ENCODE measurements around the gene GGTLC2.
"Not testable (repeated sequence)": the region's sequence is repeated elsewhere in the genome, so short reads cannot be mapped to it uniquely, and the experiment has no call there.

Gene GGTLC2

GRCh38 chr22:22636260-22636659 is 8.2 kb upstream of the GGTLC2 start:
- in situ Hi-C loops (cut with MboI; ENCODE audit: low sequenced_read_pairs) = not testable (repeated sequence)

DNA sequence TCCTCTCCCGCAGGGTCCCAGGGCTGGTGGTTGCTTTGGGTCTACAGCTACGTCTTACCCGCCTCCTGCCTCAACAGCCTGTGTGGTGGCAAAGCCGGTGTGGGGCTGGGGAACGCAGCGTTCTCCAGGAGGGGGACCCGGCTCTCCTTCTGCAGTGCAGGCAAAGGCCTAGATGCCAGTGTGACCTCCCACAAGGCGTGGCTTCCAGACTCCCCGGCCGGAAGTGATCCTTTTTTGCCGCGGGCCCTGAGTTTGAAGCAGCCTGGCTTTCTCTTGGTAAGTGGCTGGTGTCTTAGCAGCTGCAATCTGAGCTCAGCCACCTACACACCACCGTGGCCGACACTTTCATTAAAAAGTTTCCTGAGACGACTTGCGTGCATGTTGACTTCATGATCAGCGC is 6.1 kb upstream of the GGTLC2 start:
- in situ Hi-C loops (cut with MboI; ENCODE audit: low sequenced_read_pairs) = not testable (repeated sequence)

- in situ Hi-C loops (cut with MboI; ENCODE audit: low sequenced_read_pairs) = not testable (repeated sequence)
These were observed 2.2 kb upstream of the GGTLC2 start for GRCh38 chr22:22642255-22642654.

- in situ Hi-C loops (cut with MboI; ENCODE audit: low sequenced_read_pairs) = not testable (repeated sequence)
These were observed 1.6 kb downstream of the GGTLC2 start for GRCh38 chr22:22645969-22646368.

GRCh38 chr22:22647952-22648351 is 3.5 kb downstream of the GGTLC2 start:
- in situ Hi-C loops (cut with MboI; ENCODE audit: low sequenced_read_pairs) = not testable (repeated sequence)

DNA sequence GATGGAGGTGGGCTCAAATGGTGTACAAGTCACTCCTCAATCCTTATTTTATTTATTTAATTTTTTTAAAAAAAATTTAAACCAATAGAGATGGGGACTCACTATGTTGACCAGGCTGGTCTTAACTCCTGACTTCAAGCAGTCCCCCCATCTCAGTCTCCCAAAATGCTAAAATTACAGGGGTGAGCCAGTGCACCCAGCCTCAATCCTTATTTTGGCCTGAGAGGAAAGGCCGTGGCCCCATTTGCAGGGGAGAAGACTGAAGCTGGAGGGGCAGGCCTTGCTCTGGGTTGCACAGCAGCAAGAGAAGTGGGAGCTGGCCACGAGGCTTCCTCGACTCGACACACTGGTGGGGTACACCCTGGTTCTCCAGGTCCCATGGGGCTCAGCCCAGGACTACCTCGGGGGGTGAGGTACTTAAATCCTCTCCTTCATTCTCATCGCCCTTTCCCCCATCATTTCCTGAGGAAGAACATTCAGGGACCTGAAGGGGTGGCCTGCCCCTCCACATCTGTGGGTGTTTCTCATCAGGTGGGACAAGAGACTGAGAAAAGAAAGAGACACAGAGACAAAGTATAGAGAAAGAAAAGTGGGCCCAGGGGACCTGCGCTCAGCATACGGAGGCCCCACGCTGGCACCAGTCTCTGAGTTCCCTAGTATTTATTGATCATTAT is 4.6 kb downstream of the GGTLC2 start:
- in situ Hi-C loops (cut with MboI; ENCODE audit: low sequenced_read_pairs) = not testable (repeated sequence)

GRCh38 chr22:22649761-22650160 is 5.3 kb downstream of the GGTLC2 start:
- in situ Hi-C loops (cut with MboI; ENCODE audit: low sequenced_read_pairs) = not testable (repeated sequence)

- in situ Hi-C loops (cut with MboI; ENCODE audit: low sequenced_read_pairs) = not testable (repeated sequence)
These were observed 6.0 kb downstream of the GGTLC2 start for GRCh38 chr22:22650398-22650797.

- in situ Hi-C loops (cut with MboI; ENCODE audit: low sequenced_read_pairs) = not testable (repeated sequence)
These were observed 6.5 kb downstream of the GGTLC2 start for GRCh38 chr22:22650803-22651515.

DNA sequence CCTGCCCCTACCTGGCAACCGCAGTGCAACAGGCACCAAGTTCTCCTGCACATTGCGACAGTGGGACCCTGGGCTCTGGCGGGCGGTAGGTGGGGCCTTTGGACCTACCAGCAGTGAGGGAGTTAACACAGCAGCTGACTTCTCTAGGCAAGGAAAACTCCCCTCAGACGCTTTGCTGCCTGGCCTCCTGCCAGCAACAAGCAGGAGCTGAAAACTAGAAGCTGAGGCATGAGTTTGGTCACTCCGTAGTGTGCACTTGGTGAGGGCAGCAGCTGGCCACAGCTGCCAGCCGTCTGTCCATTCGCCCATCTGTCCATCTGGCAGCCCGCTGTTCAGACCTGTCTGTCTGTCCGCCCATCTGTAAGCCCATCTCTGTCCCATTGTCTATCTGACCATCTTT is 7.2 kb downstream of the GGTLC2 start:
- in situ Hi-C loops (cut with MboI; ENCODE audit: low sequenced_read_pairs) = not testable (repeated sequence)

DNA sequence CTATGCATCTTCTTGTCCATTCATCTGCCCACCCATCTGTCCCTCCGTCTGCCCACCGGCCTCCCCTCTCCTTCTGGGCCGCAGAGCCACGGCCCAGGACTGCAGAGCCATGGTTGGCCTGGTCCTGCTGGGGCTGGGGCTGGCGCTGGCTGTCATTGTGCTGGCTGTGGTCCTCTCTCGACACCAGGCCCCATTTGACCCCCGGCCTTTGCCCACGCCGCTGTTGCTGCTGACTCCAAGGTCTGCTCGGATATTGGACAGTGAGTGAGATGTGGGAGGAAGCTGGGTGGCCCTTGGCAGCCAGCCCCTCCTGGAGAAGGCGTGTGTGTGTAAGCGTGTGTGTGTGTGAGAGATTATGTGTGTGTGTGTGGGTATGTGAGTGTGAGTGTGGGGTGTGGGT is 7.7 kb downstream of the GGTLC2 start:
- in situ Hi-C loops (cut with MboI; ENCODE audit: low sequenced_read_pairs) = not testable (repeated sequence)

DNA sequence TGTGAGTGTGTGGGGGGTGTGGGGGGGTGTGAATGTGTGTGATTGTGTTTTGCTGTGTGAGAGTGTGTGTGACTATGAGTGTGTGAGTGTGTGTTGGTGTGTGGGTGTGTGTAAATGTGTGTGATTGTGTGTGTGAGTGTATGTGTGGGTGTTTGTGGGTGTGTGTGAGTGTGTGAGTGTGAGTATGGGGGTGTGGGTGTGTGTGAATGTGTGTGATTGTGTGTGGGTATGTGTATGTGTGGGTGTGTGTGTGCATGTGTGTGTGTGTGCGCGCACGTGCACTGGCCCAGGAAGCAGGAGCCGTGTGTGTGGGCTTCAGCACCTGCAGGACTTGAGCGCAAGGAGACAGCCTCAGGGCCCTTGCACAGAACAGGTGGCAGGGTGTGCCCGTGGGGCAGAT is 8.2 kb downstream of the GGTLC2 start:
- in situ Hi-C loops (cut with MboI; ENCODE audit: low sequenced_read_pairs) = not testable (repeated sequence)

DNA sequence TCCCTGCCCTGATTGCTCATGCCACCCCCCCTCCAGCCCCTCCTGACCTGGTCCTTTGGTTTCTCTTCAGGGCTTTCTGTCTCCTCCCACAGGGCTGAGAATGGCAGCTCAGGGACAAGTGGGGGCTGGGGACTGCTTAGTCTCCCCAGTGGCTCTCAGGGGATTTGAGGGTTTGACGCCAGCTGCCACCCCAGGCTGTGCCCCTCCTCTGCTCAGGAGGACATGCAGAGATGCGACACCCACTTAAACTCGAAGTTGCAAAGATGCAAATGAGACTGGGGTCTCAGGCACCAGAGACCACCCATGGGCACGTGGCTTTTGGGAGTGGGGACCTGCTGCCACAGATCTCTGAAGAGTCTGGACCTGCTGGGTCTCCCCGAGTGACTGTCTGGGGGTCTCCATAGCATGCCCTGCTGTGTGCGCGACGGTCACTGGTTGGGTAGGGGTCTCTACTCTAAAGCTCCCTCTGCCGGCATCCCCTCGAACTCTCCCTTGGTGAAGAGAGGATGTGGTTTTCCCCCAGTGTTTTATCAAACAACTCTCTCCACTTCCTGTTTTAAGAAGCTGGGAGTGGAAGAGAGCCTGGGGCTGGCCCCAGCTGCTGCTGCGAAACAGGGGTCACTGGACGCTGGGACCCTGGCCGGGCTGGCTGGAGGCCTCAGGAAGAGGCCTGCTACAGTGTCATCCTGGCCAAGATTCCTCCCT is 9.4 kb downstream of the GGTLC2 start:
- in situ Hi-C loops (cut with MboI; ENCODE audit: low sequenced_read_pairs) = not testable (repeated sequence)

GRCh38 chr22:22655452-22656290 is 11.3 kb downstream of the GGTLC2 start:
- in situ Hi-C loops (cut with MboI; ENCODE audit: low sequenced_read_pairs) = no loop called here

DNA sequence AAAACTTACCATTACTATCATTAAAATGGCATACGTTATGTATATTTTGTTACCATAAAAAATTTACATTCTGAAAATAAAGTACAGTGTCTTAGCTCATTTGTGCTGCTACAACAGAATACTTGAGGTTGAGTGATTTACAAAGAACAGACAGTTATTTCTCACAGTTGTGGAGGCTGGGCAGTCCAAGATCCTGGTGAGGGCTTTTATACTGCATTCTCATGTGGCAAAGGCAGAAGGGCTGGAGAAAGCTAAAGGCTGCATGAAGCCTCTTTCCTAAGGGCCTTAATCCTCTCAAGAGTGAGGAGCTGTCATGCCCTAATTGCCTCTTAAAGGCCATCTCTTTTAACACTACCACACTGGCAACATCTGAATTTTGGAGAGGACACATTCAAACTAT is 13.3 kb downstream of the GGTLC2 start:
- in situ Hi-C loops (cut with MboI; ENCODE audit: low sequenced_read_pairs) = no loop called here

- in situ Hi-C loops (cut with MboI; ENCODE audit: low sequenced_read_pairs) = no loop called here
These were observed 16.9 kb downstream of the GGTLC2 start for GRCh38 chr22:22661275-22661674.

- in situ Hi-C loops (cut with MboI; ENCODE audit: low sequenced_read_pairs) = no loop called here
These were observed 17.7 kb downstream of the GGTLC2 start for GRCh38 chr22:22662095-22662494.

GRCh38 chr22:22663861-22664800 is 19.7 kb downstream of the GGTLC2 start:
- in situ Hi-C loops (cut with MboI; ENCODE audit: low sequenced_read_pairs) = no loop called here

DNA sequence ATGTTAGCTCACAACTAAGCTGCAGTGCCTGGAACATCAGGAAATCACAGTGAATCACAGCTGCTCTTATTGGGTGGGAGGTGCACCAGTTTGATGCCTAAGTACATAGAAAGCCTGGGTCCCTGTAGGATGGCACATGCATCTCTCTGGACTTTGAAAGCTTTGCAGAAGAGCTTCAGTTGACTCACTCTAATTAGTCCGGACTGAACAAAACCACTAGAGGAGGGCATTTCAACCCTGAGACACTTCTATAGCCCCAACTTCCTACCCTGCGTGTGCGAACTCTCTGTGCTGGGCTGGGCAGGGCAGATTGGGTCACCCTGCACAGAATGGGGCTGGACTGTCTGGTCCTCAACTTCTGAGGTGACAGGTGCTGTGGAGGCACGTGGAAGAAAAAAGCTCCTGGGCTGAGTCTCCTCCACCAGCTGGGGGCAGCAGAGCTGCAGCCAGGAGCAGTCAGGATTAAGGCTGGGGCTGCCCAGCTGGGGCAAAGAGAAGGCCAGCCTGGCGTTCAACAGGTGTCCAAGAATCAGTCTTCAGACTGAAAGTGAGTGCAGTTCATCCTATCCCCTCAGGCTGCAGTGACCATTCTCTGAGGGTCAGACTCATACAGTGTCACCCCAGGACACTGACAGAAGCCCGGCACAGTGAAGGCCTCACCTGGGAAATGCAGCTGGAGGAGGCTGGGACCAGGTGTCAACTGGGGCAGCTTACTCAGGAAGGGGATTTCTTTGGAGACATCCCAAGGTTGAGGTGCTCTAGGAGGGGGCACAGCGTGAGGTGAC is 22.1 kb downstream of the GGTLC2 start:
- in situ Hi-C loops (cut with MboI; ENCODE audit: low sequenced_read_pairs) = no loop called here

Measured in HL-60/S4 (cell line).